ENCODE data around the gene GRIA4. TPM values are rescaled to one million over a fixed set of nuclear protein-coding genes. Genes with fewer than 3 reads are reported as not detected.
A peak's percentile ranks its signal among the peaks of the same experiment; 100 is the strongest.
"Not testable (repeated sequence)": the region's sequence is repeated elsewhere in the genome, so short reads cannot be mapped to it uniquely, and the experiment has no call there.

GRIA4 gene
- total RNA-seq, 1 experiment from 2014 or later, result 0.10 TPM

- peak; percentile 82 for DNase-seq (ENCODE audit: low read depth)
These were observed 109.4 kb downstream of the GRIA4 start for GRCh38 chr11:105719073-105719822.

- DNase-seq (ENCODE audit: low read depth), result no peak
These were observed 110.2 kb downstream of the GRIA4 start for GRCh38 chr11:105720096-105720495.

- no peak for DNase-seq (ENCODE audit: low read depth)
These were observed 113.4 kb downstream of the GRIA4 start for GRCh38 chr11:105723269-105723668.

- no peak for DNase-seq (ENCODE audit: low read depth)
These were observed 122.7 kb downstream of the GRIA4 start for GRCh38 chr11:105732611-105733010.

- DNase-seq (ENCODE audit: low read depth), result no peak
These were observed 124.6 kb downstream of the GRIA4 start for GRCh38 chr11:105734426-105734825.

- DNase-seq (ENCODE audit: low read depth), result no peak
These were observed 128.4 kb downstream of the GRIA4 start for GRCh38 chr11:105738251-105738650.

GRCh38 chr11:105738986-105739795 is 129.3 kb downstream of the GRIA4 start:
- DNase-seq (ENCODE audit: low read depth), result no peak

- no peak for DNase-seq (ENCODE audit: low read depth)
These were observed 130.5 kb downstream of the GRIA4 start for GRCh38 chr11:105740164-105740903.

- DNase-seq (ENCODE audit: low read depth), result no peak
These were observed 131.7 kb downstream of the GRIA4 start for GRCh38 chr11:105741488-105742020.

- no peak for DNase-seq (ENCODE audit: low read depth)
These were observed 144.4 kb downstream of the GRIA4 start for GRCh38 chr11:105754260-105754659.

GRCh38 chr11:105754716-105755115 is 144.8 kb downstream of the GRIA4 start:
- DNase-seq (ENCODE audit: low read depth), result no peak

GRCh38 chr11:105757107-105757506 is 147.2 kb downstream of the GRIA4 start:
- DNase-seq (ENCODE audit: low read depth), result no peak

- DNase-seq (ENCODE audit: low read depth), result no peak
These were observed 153.7 kb downstream of the GRIA4 start for GRCh38 chr11:105763594-105763993.

- no peak for DNase-seq (ENCODE audit: low read depth)
These were observed 158.1 kb downstream of the GRIA4 start for GRCh38 chr11:105767931-105768330.

GRCh38 chr11:105769627-105770026 is 159.8 kb downstream of the GRIA4 start:
- DNase-seq (ENCODE audit: low read depth), result no peak

- not testable (repeated sequence) for DNase-seq (ENCODE audit: low read depth)
These were observed 163.6 kb downstream of the GRIA4 start for GRCh38 chr11:105773452-105773851.

- DNase-seq (ENCODE audit: low read depth), result no peak
These were observed 165.0 kb downstream of the GRIA4 start for GRCh38 chr11:105774899-105775298.

GRCh38 chr11:105780781-105781525 is 171.1 kb downstream of the GRIA4 start:
- no peak for DNase-seq (ENCODE audit: low read depth)

GRCh38 chr11:105781807-105782206 is 171.9 kb downstream of the GRIA4 start:
- DNase-seq (ENCODE audit: low read depth), result no peak

- no peak for DNase-seq (ENCODE audit: low read depth)
These were observed 173.3 kb downstream of the GRIA4 start for GRCh38 chr11:105783216-105783615.

GRCh38 chr11:105785850-105786249 is 176.0 kb downstream of the GRIA4 start:
- not testable (repeated sequence) for DNase-seq (ENCODE audit: low read depth)

All from M059J (cell line).